ENCODE measurements around the gene WFDC5. TPM values are rescaled to one million over a fixed set of nuclear protein-coding genes. Genes with fewer than 3 reads are reported as not detected.
"Not testable (repeated sequence)": the region's sequence is repeated elsewhere in the genome, so short reads cannot be mapped to it uniquely, and the experiment has no call there.

The WFDC5 gene
- total RNA-seq, 1 donor: not detected

DNA sequence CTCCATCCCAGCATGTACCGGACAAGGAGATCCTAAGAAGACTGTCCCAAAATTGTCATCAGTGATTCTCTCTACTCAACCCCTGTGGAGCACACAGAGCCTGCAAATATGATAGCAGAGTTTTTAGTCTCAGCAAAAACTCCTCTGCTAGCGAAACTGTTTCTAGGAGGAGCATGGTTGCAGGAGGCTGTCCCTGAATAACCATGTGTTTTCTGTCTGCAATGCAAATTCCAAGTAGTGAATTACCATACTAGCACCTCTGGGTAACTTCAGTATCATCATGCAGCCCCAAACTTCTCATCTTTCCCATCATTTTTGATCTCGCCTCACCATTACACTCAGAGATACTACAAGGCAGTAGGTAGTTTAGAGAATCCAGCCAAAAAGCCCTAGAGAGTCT is 34.1 kb upstream of the WFDC5 start:
- TF ChIP-seq, protein P1, sequence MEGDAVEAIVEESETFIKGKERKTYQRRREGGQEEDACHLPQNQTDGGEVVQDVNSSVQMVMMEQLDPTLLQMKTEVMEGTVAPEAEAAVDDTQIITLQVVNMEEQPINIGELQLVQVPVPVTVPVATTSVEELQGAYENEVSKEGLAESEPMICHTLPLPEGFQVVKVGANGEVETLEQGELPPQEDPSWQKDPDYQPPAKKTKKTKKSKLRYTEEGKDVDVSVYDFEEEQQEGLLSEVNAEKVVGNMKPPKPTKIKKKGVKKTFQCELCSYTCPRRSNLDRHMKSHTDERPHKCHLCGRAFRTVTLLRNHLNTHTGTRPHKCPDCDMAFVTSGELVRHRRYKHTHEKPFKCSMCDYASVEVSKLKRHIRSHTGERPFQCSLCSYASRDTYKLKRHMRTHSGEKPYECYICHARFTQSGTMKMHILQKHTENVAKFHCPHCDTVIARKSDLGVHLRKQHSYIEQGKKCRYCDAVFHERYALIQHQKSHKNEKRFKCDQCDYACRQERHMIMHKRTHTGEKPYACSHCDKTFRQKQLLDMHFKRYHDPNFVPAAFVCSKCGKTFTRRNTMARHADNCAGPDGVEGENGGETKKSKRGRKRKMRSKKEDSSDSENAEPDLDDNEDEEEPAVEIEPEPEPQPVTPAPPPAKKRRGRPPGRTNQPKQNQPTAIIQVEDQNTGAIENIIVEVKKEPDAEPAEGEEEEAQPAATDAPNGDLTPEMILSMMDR (IDR thresholded peaks at IDR 0.05; ENCODE audit: extremely low read depth, low read depth, low read length): no peak
- Histone ChIP-seq H2AFZ (ENCODE audit: low read length) (no peak overlapping the region), H3K27me3 (ENCODE audit: insufficient read depth, low read length) (peaks cover 28% of the 10 kb centered on the region), H3K4me3 (ENCODE audit: insufficient read depth, low read length) (no peak overlapping the region), H3K27ac (ENCODE audit: low read depth, low read length) (no peak overlapping the region), H4K20me1 (ENCODE audit: insufficient read depth, low read length) (no peaks in the 10 kb centered on the region), H3K9me3 (ENCODE audit: low read depth, low read length) (no peaks in the 10 kb centered on the region), H3K36me3 (ENCODE audit: insufficient read depth, low read length) (no peaks in the 10 kb centered on the region), H3K79me2 (ENCODE audit: insufficient read depth, low read length) (no peaks in the 10 kb centered on the region), H3K4me2 (ENCODE audit: insufficient read depth, low read length) (no peak overlapping the region), H3K4me1 (ENCODE audit: insufficient read depth, low read length) (no peaks in the 10 kb centered on the region)
- DNase-seq (ENCODE audit: insufficient read length, low spot score, missing footprints): no peak

DNA sequence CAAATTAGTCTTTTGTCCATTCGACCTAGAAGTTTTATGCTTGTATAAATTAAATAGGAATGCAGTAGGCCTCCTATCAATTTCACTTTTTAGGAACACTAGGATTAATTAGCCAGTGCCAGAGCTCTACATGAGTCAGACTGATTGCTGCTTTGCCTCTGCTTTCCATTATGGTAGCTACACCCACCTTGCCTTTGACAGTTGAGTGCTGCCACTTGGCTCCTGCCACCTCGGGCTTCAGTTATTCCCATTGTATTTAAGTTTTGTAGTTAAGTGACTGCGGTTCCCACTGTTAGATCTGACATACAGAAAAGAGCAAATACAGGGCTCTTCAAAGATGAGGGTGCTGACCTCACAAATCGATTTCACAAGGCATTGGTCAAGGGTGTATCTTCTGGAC is 25.9 kb upstream of the WFDC5 start:
- H4K20me1 ChIP-seq (ENCODE audit: insufficient read depth, low read length): no peaks in the 10 kb centered on the region
- TF ChIP-seq, protein P1 (IDR thresholded peaks at IDR 0.05; ENCODE audit: extremely low read depth, low read depth, low read length): no peak
- no peak overlapping the region for H3K4me3 ChIP-seq (ENCODE audit: insufficient read depth, low read length)
- H3K79me2 ChIP-seq (ENCODE audit: insufficient read depth, low read length): no peaks in the 10 kb centered on the region
- no peaks in the 10 kb centered on the region for H3K36me3 ChIP-seq (ENCODE audit: insufficient read depth, low read length)
- no peak overlapping the region for H3K4me2 ChIP-seq (ENCODE audit: insufficient read depth, low read length)
- no peak overlapping the region for H3K27ac ChIP-seq (ENCODE audit: low read depth, low read length)
- peaks cover 27% of the 10 kb centered on the region for H3K27me3 ChIP-seq (ENCODE audit: insufficient read depth, low read length)
- no peaks in the 10 kb centered on the region for H3K4me1 ChIP-seq (ENCODE audit: insufficient read depth, low read length)
- no peak overlapping the region for H2AFZ ChIP-seq (ENCODE audit: low read length)
- DNase-seq (ENCODE audit: insufficient read length, low spot score, missing footprints): no peak
- no peaks in the 10 kb centered on the region for H3K9me3 ChIP-seq (ENCODE audit: low read depth, low read length)

DNA sequence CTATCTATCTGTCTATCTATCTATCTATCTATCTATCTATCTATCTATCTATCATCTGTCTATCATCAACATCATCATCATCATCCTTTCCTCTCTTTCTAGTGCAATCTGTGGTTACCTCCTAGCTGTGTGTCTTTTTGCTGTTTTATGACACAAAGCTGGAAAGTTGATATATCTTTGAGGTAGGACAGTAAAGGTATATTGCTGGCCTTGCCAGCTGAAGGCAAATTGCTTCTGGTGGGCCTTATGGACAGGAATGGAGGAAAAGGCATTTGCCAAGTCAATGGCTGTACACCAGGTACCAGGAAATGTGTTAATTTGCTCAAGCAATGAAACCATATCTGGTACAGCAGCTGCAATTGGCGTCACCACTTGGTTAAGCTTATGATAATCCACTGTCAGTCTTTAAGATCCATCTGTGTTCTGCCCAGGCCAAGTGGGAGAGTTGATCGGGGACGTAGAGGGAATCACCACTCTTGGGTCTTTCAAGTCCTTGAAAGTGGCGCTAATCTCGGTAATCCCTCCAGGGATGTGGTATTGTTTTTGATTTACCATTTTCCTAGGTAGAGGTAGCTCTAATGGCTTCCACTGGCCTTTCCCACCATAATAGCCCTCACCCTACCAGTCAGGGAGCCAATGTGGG is 24.9 kb upstream of the WFDC5 start:
- H4K20me1 ChIP-seq (ENCODE audit: insufficient read depth, low read length); DNase-seq (ENCODE audit: insufficient read length, low spot score, missing footprints); H2AFZ ChIP-seq (ENCODE audit: low read length); H3K4me1 ChIP-seq (ENCODE audit: insufficient read depth, low read length); H3K79me2 ChIP-seq (ENCODE audit: insufficient read depth, low read length); H3K4me3 ChIP-seq (ENCODE audit: insufficient read depth, low read length); H3K4me2 ChIP-seq (ENCODE audit: insufficient read depth, low read length); H3K36me3 ChIP-seq (ENCODE audit: insufficient read depth, low read length); H3K27ac ChIP-seq (ENCODE audit: low read depth, low read length); H3K9me3 ChIP-seq (ENCODE audit: low read depth, low read length): not testable (repeated sequence)
- peaks cover 20% of the 10 kb centered on the region for H3K27me3 ChIP-seq (ENCODE audit: insufficient read depth, low read length)

DNA sequence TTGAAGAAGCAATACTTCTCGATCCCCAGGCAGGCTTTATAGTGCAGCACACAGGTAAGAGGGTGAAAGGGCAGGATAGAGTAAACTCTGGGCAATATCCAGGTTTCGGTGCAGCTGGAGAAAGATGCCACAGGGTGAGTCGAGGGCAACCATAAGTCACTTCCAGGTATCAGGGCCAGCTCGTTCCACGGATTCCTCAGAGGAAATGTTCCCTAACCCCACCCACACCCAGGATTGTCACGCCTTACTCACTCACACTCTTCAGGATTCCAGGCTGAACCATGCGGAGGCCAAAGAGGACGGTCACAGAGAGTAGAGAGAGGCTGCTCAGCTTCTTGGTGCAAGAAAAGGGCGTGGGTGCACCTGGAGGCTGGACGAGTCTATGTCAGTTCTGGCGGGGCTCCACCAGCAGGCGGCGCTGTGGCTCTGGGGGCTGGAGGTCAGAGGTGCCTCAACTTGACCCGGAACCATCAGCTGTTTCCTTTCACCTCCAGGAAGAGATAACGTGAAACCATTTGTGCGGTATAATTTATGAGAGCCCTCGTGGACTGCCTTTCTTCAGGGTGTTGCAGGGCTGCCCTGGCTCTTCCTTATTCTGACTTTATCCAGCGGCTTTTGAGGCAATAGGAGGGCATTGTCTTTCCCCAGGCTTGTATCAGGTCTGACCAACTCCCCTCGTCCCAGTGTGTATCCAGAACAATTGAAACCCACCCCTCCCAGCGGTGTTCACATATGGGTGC is 23.8 kb upstream of the WFDC5 start:
- TF ChIP-seq, protein P1 (IDR thresholded peaks at IDR 0.05; ENCODE audit: extremely low read depth, low read depth, low read length): peak; percentile 73
- no peaks in the 10 kb centered on the region for H3K9me3 ChIP-seq (ENCODE audit: low read depth, low read length)
- H3K27me3 ChIP-seq (ENCODE audit: insufficient read depth, low read length): peaks cover 17% of the 10 kb centered on the region
- no peak overlapping the region for H3K27ac ChIP-seq (ENCODE audit: low read depth, low read length)
- H3K4me3 ChIP-seq (ENCODE audit: insufficient read depth, low read length): no peak overlapping the region
- no peak overlapping the region for H2AFZ ChIP-seq (ENCODE audit: low read length)
- H3K4me1 ChIP-seq (ENCODE audit: insufficient read depth, low read length): no peaks in the 10 kb centered on the region
- DNase-seq (ENCODE audit: insufficient read length, low spot score, missing footprints): no peak
- no peak overlapping the region for H3K4me2 ChIP-seq (ENCODE audit: insufficient read depth, low read length)
- no peaks in the 10 kb centered on the region for H4K20me1 ChIP-seq (ENCODE audit: insufficient read depth, low read length)
- H3K79me2 ChIP-seq (ENCODE audit: insufficient read depth, low read length): no peaks in the 10 kb centered on the region
- H3K36me3 ChIP-seq (ENCODE audit: insufficient read depth, low read length): no peaks in the 10 kb centered on the region
